ENCODE measurements around the gene ZNF444. TPM values are rescaled to one million over a fixed set of nuclear protein-coding genes. Genes with fewer than 3 reads are reported as not detected.

Gene ZNF444
- total RNA-seq, 6 experiments from 2014 or later, result 20.6 to 28.4 (median 22.5) TPM

- H3K4me3 Mint-ChIP-seq, result no peak overlapping the region
- H3K27ac Mint-ChIP-seq, result no peak overlapping the region
- no peak for DNase-seq
- no peaks in the 10 kb centered on the region; the same call in 1 of the 2 replicates for H3K9me3 Mint-ChIP-seq
- H3K36me3 Mint-ChIP-seq (ENCODE audit: low read depth), result peaks cover 28% of the 10 kb centered on the region
- no peaks in the 10 kb centered on the region for H3K4me1 Mint-ChIP-seq (ENCODE audit: low read depth)
- TF ChIP-seq, protein P1, sequence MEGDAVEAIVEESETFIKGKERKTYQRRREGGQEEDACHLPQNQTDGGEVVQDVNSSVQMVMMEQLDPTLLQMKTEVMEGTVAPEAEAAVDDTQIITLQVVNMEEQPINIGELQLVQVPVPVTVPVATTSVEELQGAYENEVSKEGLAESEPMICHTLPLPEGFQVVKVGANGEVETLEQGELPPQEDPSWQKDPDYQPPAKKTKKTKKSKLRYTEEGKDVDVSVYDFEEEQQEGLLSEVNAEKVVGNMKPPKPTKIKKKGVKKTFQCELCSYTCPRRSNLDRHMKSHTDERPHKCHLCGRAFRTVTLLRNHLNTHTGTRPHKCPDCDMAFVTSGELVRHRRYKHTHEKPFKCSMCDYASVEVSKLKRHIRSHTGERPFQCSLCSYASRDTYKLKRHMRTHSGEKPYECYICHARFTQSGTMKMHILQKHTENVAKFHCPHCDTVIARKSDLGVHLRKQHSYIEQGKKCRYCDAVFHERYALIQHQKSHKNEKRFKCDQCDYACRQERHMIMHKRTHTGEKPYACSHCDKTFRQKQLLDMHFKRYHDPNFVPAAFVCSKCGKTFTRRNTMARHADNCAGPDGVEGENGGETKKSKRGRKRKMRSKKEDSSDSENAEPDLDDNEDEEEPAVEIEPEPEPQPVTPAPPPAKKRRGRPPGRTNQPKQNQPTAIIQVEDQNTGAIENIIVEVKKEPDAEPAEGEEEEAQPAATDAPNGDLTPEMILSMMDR (IDR thresholded peaks at IDR 0.05), result no peak
- H3K27me3 Mint-ChIP-seq (ENCODE audit: insufficient read depth), result peaks cover 3% of the 10 kb centered on the region
Measured at GRCh38 chr19:56156768-56157167, 15.7 kb downstream of the ZNF444 start.

DNA sequence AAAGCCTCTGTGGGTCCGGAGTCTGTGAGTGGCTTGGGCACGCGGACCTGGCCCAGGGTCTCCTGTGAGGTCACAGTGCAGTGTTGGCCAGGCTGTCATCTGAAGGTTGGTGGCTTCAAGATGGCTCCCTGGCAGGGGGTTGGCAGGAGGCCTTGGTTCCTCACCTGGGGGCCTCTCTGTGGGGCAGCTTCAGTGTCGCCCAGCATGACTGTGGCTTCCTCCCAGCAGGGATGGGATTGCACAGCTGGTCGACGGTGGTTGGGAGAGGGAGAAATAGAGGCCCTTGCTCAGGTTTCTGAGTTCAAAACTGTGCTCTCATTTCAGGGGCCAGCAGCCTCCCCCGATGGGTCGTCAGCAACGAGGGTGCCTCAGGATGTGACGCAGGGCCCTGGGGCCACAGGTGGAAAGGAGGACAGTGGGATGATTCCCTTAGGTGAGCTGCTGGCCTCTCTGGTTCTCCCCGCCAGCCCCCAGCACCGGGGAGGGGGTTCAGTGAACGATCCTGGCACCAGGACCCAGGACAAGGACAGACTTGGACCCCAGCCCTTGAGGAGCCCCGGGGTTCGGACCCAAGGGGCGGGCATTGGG is 17.2 kb downstream of the ZNF444 start:
- H3K4me3 Mint-ChIP-seq, result no peak overlapping the region
- no peaks in the 10 kb centered on the region for H3K4me1 Mint-ChIP-seq (ENCODE audit: low read depth)
- TF ChIP-seq, protein P1 (IDR thresholded peaks at IDR 0.05), result no peak
- peaks cover 33% of the 10 kb centered on the region for H3K36me3 Mint-ChIP-seq (ENCODE audit: low read depth)
- DNase-seq, result no peak
- H3K27ac Mint-ChIP-seq, result no peak overlapping the region
- H3K9me3 Mint-ChIP-seq, result peaks cover 3% of the 10 kb centered on the region; the same call in 1 of the 2 replicates
- H3K27me3 Mint-ChIP-seq (ENCODE audit: insufficient read depth), result peaks cover 5% of the 10 kb centered on the region

DNA sequence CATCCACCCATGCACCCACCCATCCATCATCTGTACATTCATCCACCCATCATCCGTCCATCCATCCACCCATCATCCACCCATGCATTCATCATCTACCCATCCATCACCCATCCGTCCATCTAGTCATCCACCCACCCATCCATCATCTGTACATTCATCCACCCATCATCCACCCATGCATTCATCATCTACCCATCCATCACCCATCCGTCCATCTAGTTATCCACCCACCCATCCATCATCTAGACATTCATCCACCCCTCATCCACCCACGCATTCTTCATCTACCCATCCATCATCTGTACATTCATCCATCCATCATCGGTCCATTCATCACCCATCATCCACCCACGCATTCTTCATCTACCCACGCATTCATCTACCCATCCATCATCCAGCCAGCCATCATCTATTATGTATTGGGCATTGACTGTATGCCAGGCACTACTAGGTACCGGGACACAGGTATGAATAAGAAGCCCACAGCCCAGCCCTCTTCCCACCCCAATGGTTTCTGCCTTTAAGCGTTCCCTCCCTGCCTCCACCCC is 18.0 kb downstream of the ZNF444 start:
- Mint-ChIP-seq H3K9me3 (peaks cover 3% of the 10 kb centered on the region; the same call in 1 of the 2 replicates), H3K36me3 (ENCODE audit: low read depth) (peaks cover 33% of the 10 kb centered on the region), H3K27ac (no peak overlapping the region), H3K4me3 (no peak overlapping the region), H3K27me3 (ENCODE audit: insufficient read depth) (peaks cover 5% of the 10 kb centered on the region), H3K4me1 (ENCODE audit: low read depth) (no peaks in the 10 kb centered on the region)
- TF ChIP-seq, protein P1 (IDR thresholded peaks at IDR 0.05), result no peak
- no peak for DNase-seq

- no peak for DNase-seq
- Mint-ChIP-seq H3K36me3 (ENCODE audit: low read depth) (peaks cover 33% of the 10 kb centered on the region), H3K27me3 (ENCODE audit: insufficient read depth) (peaks cover 5% of the 10 kb centered on the region), H3K4me3 (no peak overlapping the region), H3K27ac (no peak overlapping the region), H3K9me3 (peaks cover 3% of the 10 kb centered on the region; the same call in 1 of the 2 replicates), H3K4me1 (ENCODE audit: low read depth) (no peaks in the 10 kb centered on the region)
- TF ChIP-seq, protein P1 (IDR thresholded peaks at IDR 0.05), result no peak
Measured at GRCh38 chr19:56159622-56160271, 18.7 kb downstream of the ZNF444 start.

- peaks cover 7% of the 10 kb centered on the region; the same call in 1 of the 2 replicates for H3K9me3 Mint-ChIP-seq
- peaks cover 6% of the 10 kb centered on the region for H3K27me3 Mint-ChIP-seq (ENCODE audit: insufficient read depth)
- H3K36me3 Mint-ChIP-seq (ENCODE audit: low read depth), result peaks cover 21% of the 10 kb centered on the region
- TF ChIP-seq, protein P1 (IDR thresholded peaks at IDR 0.05), result no peak
- no peak overlapping the region for H3K27ac Mint-ChIP-seq
- no peak overlapping the region for H3K4me3 Mint-ChIP-seq
- no peak for DNase-seq
- H3K4me1 Mint-ChIP-seq (ENCODE audit: low read depth), result no peaks in the 10 kb centered on the region
Measured at GRCh38 chr19:56161534-56161933, 20.4 kb downstream of the ZNF444 start.
